ENCODE data around the gene ZNF844. TPM values are rescaled to one million over a fixed set of nuclear protein-coding genes. Genes with fewer than 3 reads are reported as not detected.

Gene ZNF844
- total and polyA plus RNA-seq, 10 of the 15 experiments (the other 5 are each of a cell fraction or from before 2014, with no cell fraction given): 0.16 to 1.1 (median 0.70) TPM

DNA sequence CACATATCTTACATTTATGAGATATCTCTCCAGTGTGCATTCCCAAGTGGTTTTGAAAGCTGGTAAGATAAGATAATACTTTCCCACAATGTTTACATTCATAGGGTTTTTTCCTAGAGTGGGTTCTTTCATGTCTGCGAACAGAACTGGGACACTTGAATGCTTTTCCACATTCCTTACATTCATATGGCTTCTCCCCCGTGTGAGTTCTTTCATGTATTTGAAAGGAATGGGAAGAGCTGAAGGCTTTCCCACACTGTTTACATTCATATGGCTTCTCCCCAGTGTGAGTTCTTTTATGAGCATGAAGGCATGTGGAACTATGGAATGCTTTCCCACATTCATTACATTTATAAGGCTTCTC is 48.8 kb upstream of the ZNF844 start:
- ChIA-PET CTCF (no interaction called here), POLR2A (no interaction called here), SMC1A (ENCODE audit: uncharacterized antibody, unreplicated experiment) (no interaction called here), RAD21 (ENCODE audit: unreplicated experiment) (no interaction called here)
- WGBS (ENCODE audit: insufficient coverage, insufficient replicate concordance, low lambda C conversion rate, missing lambda C conversion rate): 95% methylated on average over 2 of the region's 2 CpGs
- in situ Hi-C loops (cut with MboI) (no loop called here), intact Hi-C loops (cut with micrococcal nuclease; ENCODE audit: unreplicated experiment) (no loop called here)
- H3K79me2 ChIP-seq (ENCODE audit: control insufficient read depth, insufficient read depth, low read length): no peaks in the 10 kb centered on the region
- no peaks in the 10 kb centered on the region for H3K27me3 ChIP-seq (replicated peaks in 1 of 2; ENCODE audit: control insufficient read depth in 2 of 2, insufficient read depth in 2 of 2, low read length in 1 of 2)
- no peak overlapping the region for H3K27ac ChIP-seq (ENCODE audit: control insufficient read depth, insufficient read depth)
- H3K9ac ChIP-seq (ENCODE audit: control insufficient read depth, insufficient read depth, low read length): no peak overlapping the region
- H3K4me1 ChIP-seq (ENCODE audit: control insufficient read depth, insufficient read depth, low read length): no peaks in the 10 kb centered on the region
- TF ChIP-seq TCF12 (IDR thresholded peaks at IDR 0.05; ENCODE audit: low read depth, low read length) (no peak), HDGF (IDR thresholded peaks at IDR 0.05) (no peak), SREBF1 (IDR thresholded peaks at IDR 0.05; ENCODE audit: low read length) (no peak), PAX8 (IDR thresholded peaks at IDR 0.05) (no peak), ZBTB4 (CRISPR knock-in tag; IDR thresholded peaks at IDR 0.05) (no peak), MAX (IDR thresholded peaks at IDR 0.05; ENCODE audit: low read depth, low read length) (no peak), PKNOX1 (IDR thresholded peaks at IDR 0.05) (no peak), NFIC (IDR thresholded peaks at IDR 0.05; ENCODE audit: low read depth, low read length) (no peak), TCF3 (IDR thresholded peaks at IDR 0.05; ENCODE audit: borderline replicate concordance, insufficient read depth, low read depth, low read length) (no peak), BCL11A (IDR thresholded peaks at IDR 0.05; ENCODE audit: low read depth, low read length) (no peak), CBX3 (IDR thresholded peaks at IDR 0.05; ENCODE audit: borderline replicate concordance, low read depth) (no peak), EP300 (IDR thresholded peaks at IDR 0.05; ENCODE audit: borderline replicate concordance in 1 of 2, control insufficient read depth in 1 of 2, low read depth in 2 of 2, low read length in 2 of 2) (no peak)
- TF ChIP-seq, protein P1, sequence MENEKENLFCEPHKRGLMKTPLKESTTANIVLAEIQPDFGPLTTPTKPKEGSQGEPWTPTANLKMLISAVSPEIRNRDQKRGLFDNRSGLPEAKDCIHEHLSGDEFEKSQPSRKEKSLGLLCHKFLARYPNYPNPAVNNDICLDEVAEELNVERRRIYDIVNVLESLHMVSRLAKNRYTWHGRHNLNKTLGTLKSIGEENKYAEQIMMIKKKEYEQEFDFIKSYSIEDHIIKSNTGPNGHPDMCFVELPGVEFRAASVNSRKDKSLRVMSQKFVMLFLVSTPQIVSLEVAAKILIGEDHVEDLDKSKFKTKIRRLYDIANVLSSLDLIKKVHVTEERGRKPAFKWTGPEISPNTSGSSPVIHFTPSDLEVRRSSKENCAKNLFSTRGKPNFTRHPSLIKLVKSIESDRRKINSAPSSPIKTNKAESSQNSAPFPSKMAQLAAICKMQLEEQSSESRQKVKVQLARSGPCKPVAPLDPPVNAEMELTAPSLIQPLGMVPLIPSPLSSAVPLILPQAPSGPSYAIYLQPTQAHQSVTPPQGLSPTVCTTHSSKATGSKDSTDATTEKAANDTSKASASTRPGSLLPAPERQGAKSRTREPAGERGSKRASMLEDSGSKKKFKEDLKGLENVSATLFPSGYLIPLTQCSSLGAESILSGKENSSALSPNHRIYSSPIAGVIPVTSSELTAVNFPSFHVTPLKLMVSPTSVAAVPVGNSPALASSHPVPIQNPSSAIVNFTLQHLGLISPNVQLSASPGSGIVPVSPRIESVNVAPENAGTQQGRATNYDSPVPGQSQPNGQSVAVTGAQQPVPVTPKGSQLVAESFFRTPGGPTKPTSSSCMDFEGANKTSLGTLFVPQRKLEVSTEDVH (IDR thresholded peaks at IDR 0.05; ENCODE audit: low read depth, partially characterized antibody): no peak
- TF ChIP-seq, protein P2, sequence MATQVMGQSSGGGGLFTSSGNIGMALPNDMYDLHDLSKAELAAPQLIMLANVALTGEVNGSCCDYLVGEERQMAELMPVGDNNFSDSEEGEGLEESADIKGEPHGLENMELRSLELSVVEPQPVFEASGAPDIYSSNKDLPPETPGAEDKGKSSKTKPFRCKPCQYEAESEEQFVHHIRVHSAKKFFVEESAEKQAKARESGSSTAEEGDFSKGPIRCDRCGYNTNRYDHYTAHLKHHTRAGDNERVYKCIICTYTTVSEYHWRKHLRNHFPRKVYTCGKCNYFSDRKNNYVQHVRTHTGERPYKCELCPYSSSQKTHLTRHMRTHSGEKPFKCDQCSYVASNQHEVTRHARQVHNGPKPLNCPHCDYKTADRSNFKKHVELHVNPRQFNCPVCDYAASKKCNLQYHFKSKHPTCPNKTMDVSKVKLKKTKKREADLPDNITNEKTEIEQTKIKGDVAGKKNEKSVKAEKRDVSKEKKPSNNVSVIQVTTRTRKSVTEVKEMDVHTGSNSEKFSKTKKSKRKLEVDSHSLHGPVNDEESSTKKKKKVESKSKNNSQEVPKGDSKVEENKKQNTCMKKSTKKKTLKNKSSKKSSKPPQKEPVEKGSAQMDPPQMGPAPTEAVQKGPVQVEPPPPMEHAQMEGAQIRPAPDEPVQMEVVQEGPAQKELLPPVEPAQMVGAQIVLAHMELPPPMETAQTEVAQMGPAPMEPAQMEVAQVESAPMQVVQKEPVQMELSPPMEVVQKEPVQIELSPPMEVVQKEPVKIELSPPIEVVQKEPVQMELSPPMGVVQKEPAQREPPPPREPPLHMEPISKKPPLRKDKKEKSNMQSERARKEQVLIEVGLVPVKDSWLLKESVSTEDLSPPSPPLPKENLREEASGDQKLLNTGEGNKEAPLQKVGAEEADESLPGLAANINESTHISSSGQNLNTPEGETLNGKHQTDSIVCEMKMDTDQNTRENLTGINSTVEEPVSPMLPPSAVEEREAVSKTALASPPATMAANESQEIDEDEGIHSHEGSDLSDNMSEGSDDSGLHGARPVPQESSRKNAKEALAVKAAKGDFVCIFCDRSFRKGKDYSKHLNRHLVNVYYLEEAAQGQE (IDR thresholded peaks at IDR 0.05; ENCODE audit: low read depth, low read length): no peak
- H3K4me2 ChIP-seq (ENCODE audit: control insufficient read depth, insufficient read depth): no peak overlapping the region
- FAIRE-seq: no peak
- H3K36me3 ChIP-seq (ENCODE audit: control insufficient read depth in 2 of 2, insufficient read depth in 2 of 2, low read length in 1 of 2): peaks cover 6 to 13% of the 10 kb centered on the region in 2 experiments
- no TSS peak for BruUV-seq (replicated peaks)
- ATAC-seq: no peak
- H4K20me1 ChIP-seq (ENCODE audit: control insufficient read depth, insufficient read depth): no peaks in the 10 kb centered on the region
- H3K9me3 ChIP-seq (replicated peaks; ENCODE audit: control insufficient read depth, insufficient read depth, low read length): peaks cover 48% of the 10 kb centered on the region
- H2AFZ ChIP-seq (ENCODE audit: control insufficient read depth, low read depth, low read length): no peak overlapping the region
- no peak overlapping the region for H3K4me3 ChIP-seq
- DNase-seq (ENCODE audit: low read depth, low spot score): no peak
